A549 treated with RU486 at 1 μM for 4 hours (cell line): ENCODE measurements around the gene SDR9C7. TPM values are rescaled to one million over a fixed set of nuclear protein-coding genes. Genes with fewer than 3 reads are reported as not detected.

Source experiments
- total RNA-seq: library from RNA; stranded (reverse); fragments of 200-300 nt; extraction: Qiagen RNA extraction; gene quantifications from 5 replicates; pipeline ENCODE4 v1.2.3, GENCODE V29; 2022; ENCODE audit warnings: low read depth

SDR9C7 gene
- not detected in 5 replicates for total RNA-seq

GRCh38 chr12:56933826-56934625, at the start of gene SDR9C7:
Gene SDR9C7 (minus strand): TSS chr12:56934408. CDS start chr12:56934261, 147 bp downstream.

GRCh38 chr12:56957229-56958052, 23.2 kb upstream of the SDR9C7 start, which contains the start of gene RDH16:
Gene RDH16 (minus strand): TSS chr12:56957608. CDS start chr12:56957462, 146 bp downstream.

Other genes with a start within 250 kb of the SDR9C7 start
- gene PTGES3, start 246.1 kb downstream of the SDR9C7 start, total RNA-seq = 245 to 446 TPM (median 429 TPM) in 5 replicates
- 1,520 to 2,027 TPM (median 1,634 TPM) in 5 replicates for gene NACA, start 209.1 kb downstream of the SDR9C7 start, total RNA-seq
- 21.8 to 29.8 TPM (median 28.1 TPM) in 5 replicates for gene PRIM1, start 182.1 kb downstream of the SDR9C7 start, total RNA-seq
- 0.51 to 2.1 TPM (median 1.7 TPM) in 5 replicates for gene HSD17B6, start 171.1 kb downstream of the SDR9C7 start, total RNA-seq
- 0.07 to 0.10 TPM (median 0.09 TPM) in 5 replicates for gene RDH16, start 23.2 kb upstream of the SDR9C7 start, total RNA-seq
- 4.4 to 6.0 TPM (median 5.7 TPM) in 5 replicates for gene ZBTB39, start 72.1 kb upstream of the SDR9C7 start, total RNA-seq
- gene TAC3, start 82.1 kb upstream of the SDR9C7 start, total RNA-seq = 0.20 TPM in 1 of 5 replicates, not detected in the others
- 0.07 to 0.38 TPM (median 0.17 TPM) in 3 of 5 replicates, not detected in the others for gene MYO1A, start 115.7 kb upstream of the SDR9C7 start, total RNA-seq
- 10.4 to 18.6 TPM (median 15.8 TPM) in 5 replicates for gene NEMP1, start 144.4 kb upstream of the SDR9C7 start, total RNA-seq
- gene NAB2, start 154.7 kb upstream of the SDR9C7 start, total RNA-seq = 16.4 to 18.9 TPM (median 18.4 TPM) in 5 replicates
- 36.7 to 55.0 TPM (median 49.2 TPM) in 5 replicates for gene STAT6, start 177.0 kb upstream of the SDR9C7 start, total RNA-seq
- gene LRP1, start 194.1 kb upstream of the SDR9C7 start, total RNA-seq = 16.3 to 22.4 TPM (median 19.3 TPM) in 5 replicates
- not detected in 5 replicates for gene LRP1-AS, start 213.2 kb upstream of the SDR9C7 start, total RNA-seq